GM21390 (cell line): ENCODE results near the gene BNIP3.

ENCODE experiments used
- ATAC-seq: cut with Tn5 transposase; IDR thresholded peaks from one replicate; pipeline ENCODE4 v1.9.1; 2021; ENCODE audit not compliant: unreplicated experiment

The BNIP3 gene

DNA sequence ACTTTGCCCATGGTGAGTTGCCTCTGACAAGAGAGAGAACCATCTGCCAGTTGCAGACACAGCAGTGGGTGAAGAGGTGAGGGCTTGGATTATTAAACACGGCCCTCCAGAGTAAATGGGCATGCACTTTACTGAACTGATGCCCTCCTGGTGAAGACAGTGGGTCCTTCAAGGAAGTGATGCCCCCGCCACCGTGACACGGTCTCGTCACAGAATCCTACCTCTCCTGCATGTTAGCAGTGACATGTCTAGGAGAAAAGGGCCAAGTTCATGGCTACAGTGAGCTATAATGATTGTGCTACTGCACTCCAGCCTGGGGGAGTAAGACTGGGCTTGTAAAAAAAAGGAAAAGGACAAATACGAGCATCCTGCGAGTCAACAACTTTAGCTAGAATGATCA lies 2.4 kb downstream of the BNIP3 start:
- no peak for ATAC-seq

DNA sequence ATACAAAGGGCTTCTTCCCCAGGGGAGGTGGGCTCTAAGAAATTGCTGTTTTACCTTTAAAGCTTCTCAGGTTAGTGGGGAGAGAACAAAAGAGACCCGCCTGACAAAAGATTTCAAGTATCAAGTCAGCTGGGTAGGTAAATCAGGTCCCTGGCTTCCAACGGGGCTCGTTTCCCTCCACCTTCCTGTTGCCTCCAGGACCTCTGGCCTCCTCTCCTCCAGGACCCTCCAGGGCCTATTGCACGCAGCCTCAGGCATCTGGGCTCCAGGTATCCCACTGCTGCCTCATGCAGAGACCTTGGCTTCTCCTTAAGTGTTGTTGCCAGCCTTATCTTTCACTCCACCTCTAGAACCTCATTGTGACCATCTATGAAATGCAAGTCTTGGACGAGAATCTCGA lies 2.9 kb downstream of the BNIP3 start:
- no peak for ATAC-seq

- ATAC-seq, result no peak
These were observed 3.4 kb downstream of the BNIP3 start for GRCh38 chr10:131978366-131978765.

GRCh38 chr10:131977323-131978096 lies 4.2 kb downstream of the BNIP3 start:
- no peak for ATAC-seq

DNA sequence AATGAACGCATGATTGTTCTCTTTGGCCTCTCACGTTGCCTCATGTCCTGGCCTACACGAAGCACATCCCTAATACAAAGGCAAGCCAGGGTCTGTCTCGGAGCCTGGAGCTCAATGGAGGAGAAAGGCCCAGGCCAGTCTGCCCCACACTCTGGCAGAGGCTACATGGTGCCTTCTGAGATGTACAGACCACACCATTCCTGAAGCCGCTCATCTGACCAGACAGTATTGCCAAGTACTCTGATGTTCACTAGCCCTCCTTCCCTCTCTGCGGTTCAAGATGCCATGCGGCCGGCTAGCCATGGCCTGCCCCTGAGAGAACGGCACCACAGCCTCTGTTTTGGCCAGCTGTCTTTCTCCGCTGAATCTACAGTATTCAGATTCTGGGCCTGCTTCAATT lies 5.9 kb downstream of the BNIP3 start:
- no peak for ATAC-seq

DNA sequence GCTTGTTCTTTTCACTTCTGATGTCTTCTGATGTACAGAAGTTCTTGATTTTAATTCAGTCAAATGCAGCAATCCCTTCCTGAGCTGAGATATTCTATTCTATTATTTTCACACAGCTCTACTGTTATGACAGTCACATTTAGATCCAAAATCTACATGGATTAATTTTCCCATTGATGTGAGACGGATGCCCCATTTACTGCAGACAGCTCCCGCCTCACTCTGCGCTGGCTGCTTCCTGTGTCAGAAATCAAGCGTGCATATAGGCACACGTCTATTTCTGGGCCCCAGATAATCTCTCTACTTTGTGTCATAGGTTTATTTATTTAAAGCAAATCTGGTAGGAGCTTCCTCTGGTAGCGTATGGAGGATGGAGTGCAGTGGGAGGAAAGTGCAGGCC lies 6.7 kb downstream of the BNIP3 start:
- ATAC-seq, result no peak

- no peak for ATAC-seq
These were observed 7.5 kb downstream of the BNIP3 start for GRCh38 chr10:131974034-131974817.

DNA sequence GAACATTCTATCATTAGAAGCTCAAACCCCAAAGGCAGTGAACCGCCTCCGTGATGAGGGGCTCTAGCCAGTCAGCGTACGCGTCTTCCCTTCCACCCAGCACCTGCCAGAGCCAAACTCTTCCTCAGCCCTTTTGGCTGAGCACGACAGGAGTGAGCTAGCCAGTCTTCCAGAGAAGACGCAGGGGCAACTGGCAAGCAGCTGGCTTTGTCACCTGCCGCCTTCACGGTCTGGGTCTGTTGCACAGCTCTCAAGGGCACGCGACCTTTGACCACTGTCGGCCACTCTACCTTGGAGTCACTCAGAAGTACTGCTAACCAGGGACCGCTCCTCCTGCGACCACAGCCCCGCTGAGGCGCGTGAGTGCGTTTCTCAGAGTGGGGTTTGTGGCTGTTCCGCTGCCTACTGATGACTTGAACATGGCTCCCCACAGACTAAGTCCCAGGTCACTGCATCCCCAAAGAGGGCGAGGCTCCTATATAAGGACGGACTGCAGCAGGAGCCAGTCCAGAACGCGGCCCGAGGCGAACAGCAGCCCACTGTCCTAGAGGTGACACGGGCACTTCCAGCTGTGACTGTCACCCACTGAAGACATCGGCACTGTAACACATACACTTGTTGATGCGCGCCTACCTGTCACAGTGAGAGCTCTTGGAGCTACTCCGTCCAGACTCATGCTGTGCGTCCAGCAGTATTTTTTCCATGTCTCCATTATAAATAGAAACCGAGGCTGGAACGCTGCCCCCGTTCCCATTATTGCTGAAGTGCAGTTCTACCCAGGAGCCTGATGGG lies 8.4 kb downstream of the BNIP3 start:
- no peak for ATAC-seq

DNA sequence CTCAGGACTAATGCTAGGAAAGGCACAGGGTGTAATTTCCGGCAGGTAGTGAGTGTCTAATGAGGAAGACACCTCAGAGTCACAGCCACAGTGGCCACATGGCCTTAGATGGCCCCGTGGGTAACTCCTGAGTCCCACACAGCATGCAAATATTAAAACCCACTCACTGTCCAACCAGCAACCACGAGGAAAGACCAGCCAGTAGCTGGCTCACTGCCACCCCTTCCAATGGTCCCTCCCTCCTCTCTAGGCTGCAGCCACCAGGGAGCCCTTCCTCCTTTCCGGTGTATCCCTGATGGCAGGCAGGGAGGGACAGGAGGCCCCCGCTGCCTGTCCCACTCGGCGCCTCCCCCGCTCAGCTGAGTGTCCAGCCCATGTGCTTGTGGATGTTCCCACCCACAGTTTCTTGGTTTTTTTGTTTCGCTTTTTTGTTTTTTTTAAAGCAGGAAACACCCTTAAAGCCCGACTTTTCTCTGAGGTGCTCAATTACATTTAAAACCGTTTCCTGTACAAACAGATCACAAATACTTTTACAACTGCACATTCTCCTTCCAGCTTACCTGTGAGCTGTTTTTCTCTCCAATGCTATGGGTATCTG lies 9.2 kb downstream of the BNIP3 start:
- no peak for ATAC-seq

GRCh38 chr10:131971591-131971990 lies 10.1 kb downstream of the BNIP3 start:
- ATAC-seq, result no peak

DNA sequence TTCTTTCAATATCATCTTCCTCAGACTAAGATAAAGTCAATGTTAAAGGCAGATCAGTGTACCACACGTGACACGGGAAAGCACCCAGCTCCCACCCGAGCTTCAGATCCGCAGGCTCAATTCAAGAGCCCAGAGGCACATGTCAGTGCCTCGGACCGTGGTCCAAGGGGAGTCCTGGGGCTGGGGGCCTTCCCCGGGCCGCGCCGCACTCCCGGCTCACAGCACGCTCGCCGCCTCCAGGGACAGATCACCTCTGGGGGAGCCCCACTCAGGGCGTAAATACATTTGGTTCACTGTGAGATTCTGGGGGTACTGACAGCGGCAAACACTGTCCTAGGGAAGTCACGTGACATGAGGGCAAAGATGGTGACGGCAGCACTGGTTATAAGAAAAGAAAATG lies 10.8 kb downstream of the BNIP3 start:
- ATAC-seq, result no peak

DNA sequence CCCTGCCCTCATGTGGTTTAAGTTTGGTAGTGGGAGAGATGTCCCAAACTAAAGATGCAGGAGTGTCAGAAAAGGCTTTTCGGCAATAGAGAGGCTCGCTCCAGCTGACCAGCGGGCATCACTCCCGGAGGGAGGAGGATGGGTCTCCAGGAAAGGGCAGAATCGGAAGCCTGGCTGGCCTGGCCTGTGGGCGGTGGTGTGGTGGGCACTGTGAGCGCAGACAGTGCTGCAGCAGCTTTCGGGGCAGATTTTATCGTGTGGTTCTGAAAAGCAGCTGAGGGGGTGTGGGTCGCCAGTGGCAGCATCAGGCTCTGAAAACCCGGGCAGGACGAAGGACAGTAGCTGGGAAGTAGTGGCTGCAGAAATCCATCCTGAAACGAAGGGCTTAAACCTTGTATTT lies 12.8 kb downstream of the BNIP3 start:
- no peak for ATAC-seq

DNA sequence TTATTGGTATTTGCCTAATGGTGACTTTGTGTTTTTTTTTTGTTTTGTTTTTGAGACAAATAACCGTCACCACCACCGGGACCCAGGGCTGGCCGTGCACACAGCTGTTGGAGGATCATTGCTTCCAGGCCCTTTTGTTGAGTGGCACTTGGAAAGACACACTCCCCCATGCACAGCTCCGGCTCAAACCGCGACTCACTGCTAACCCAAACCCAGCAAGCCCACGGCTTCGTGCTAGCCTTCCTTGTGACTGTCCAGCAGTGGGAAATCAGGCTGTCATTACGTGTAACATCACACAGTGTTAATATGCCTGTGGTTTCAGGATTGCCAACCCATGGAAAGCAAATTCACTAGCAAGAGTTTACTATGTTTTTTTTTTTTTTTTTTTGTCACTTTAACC lies 17.4 kb downstream of the BNIP3 start:
- no peak for ATAC-seq

DNA sequence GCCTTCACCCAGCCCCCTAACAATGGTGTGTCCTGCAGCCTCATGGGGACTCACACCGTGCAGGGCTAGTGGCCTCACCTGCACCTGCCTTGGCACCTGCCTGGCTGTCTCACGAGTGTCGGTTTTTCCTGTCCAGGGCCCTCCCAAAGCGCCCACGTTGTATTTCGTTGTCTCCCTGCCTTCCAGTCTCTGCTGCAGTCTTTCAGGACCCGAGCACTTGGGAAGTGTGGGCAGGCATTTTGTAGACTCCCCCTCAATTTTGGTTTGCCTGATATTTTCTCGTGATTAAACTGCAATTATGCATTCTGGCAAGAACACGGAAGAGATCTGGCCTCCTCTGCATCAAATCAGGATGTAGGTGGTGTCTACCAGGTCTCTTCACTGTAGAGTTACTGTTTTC lies 17.9 kb downstream of the BNIP3 start:
- no peak for ATAC-seq

GRCh38 chr10:131963350-131963749 lies 18.4 kb downstream of the BNIP3 start:
- ATAC-seq, result no peak

GRCh38 chr10:131961777-131962662 lies 19.7 kb downstream of the BNIP3 start:
- ATAC-seq, result no peak

DNA sequence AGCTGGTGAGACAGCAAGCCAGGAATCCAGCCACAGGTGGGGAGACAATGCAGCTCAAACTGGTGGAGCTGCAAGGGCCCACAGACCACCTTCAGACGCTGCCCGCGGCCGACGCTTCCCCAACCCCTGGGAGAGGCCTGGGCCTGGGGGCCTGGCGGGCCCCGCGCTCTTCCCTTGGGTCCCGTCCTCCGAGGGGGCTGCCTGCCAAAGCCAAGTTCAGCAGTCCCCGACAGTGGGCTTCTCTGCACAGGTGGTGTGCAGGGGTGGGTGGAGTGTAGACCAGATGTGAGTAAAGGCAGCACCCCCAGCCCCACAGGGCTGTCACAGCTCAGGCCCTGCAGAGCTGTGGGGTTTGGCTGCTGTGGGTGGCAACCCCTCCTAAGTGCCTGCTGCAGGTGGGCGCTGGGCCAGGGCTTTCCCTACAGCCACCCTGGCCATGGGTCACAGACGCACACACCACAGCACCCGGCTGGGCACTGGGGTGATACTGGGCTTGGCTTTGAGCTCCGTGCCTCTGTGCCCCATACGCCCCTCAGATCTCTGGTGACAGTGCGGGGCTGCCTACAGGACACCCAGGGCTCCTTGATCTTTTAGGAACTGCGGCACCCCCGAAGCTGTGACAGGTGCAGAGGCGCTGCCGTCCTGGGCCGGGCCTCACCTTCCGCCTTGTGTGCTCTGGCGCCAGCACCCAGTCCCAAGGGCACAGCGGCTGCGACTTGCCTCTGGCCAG lies 20.5 kb downstream of the BNIP3 start:
- ATAC-seq, result no peak

DNA sequence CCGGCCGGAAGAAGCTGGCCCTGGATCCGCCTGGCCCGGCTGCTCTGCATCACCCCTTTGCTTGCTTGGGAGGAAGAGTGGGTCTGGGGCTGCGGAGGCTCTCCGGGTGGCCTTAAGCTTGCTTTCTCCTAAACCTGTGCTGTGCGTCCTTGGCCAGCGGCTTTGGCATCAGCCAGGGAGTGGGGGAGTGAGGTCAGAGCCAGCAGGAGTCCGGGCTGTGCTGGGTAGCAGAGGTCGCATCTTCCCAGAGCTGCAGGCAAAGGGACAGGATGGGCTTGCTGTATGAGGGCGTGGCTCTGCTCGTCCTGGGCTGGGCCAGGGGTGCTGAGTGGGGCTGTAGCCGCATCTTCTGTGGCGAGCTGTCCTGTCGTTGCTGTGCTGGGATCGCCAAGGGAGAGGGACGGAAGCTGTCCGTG lies 21.1 kb downstream of the BNIP3 start:
- ATAC-seq, result no peak

DNA sequence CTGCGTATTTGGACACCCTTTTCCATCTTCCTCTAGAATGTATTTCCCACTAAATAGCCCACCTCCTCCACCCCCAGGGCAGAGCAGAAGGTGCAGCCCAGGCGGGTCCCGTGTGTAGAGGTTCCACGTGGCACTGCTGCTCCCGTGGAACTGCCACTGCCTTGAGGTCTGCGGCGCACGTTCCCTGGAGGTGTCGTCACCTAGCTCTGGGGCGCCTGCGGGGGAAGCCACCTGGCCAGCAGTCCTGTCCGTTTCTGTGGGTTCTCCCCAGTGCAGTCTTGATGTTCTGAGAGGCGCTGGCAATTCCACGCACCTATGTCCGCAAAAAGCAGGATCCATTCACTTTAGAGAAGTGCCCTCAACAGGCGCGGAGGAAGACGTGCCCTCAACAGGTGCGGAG lies 21.9 kb downstream of the BNIP3 start:
- no peak for ATAC-seq
